Fibroblast of skin of scalp (primary cell): ENCODE data around the gene FBXO34.
A peak's percentile ranks its signal among the peaks of the same experiment; 100 is the strongest.
"Not testable (repeated sequence)": the region's sequence is repeated elsewhere in the genome, so short reads cannot be mapped to it uniquely, and the experiment has no call there.

Experiments used
- DNase-seq: peaks from one replicate; pipeline ENCODE4 v3.0.0-alpha.2; 2013

Gene FBXO34

GRCh38 chr14:55348766-55349453 lies 77.7 kb downstream of the FBXO34 start:
- DNase-seq, result no peak

DNA sequence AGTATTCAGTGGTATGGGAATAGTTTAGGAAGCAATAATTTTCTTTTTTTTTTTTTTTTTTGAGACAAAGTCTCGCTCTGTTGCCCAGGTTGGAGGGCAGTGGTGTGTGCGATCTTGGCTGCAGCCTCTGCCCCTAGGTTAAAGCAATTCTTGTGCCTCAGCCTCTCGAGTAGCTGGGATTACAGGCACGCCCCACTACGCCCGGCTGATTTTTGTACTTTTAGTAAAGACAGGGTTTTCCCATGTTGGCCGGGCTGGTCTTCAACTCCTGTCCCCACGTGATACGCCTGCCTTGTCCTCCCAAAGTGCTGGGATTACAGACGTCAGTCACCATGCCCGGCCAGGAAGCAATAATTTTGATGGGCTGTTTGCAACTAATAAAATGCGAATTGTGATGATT lies 78.3 kb downstream of the FBXO34 start:
- DNase-seq, result no peak

- no peak for DNase-seq
These were observed 79.2 kb downstream of the FBXO34 start for GRCh38 chr14:55350461-55350860.

GRCh38 chr14:55351111-55351510 lies 79.9 kb downstream of the FBXO34 start:
- no peak for DNase-seq

DNA sequence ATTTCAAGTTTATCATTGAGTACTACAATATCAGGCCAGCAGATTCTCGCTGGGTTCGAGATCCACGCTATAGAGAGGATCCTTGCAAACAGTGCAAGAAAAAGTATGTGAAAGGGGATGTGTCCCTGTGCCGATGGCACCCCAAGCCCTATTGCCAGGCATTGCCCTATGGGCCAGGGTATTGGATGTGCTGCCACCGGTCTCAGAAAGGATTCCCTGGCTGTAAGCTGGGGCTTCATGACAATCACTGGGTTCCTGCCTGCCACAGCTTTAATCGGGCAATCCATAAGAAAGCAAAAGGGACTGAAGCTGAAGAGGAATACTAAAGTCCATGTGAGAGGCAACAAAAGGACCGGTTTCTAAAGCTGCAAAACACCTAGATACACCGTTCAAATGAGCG lies 81.0 kb downstream of the FBXO34 start:
- no peak for DNase-seq

- DNase-seq, result no peak
These were observed 82.7 kb downstream of the FBXO34 start for GRCh38 chr14:55353686-55354467.

GRCh38 chr14:55354500-55354899 lies 83.3 kb downstream of the FBXO34 start:
- peak; percentile 43 for DNase-seq

- DNase-seq, result no peak
These were observed 84.7 kb downstream of the FBXO34 start for GRCh38 chr14:55355922-55356321.

DNA sequence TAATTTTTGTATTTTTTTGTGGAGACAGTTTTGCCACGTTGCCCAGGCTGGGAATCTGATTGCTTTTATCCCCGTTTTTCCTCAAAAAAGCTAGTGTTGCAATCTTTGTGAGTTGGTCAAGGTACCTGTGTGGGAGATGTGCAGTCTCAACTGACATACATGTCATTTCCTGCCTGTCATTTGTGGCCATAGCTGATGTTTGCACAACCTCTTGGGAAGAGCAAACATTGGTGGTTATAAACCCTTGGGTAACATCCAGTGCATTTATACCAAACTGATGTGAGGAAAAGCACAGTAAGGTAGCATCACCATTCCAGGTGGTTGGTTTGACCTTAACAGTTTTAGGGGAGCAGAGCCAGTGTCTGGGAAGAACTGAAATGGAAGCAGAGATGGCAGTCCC lies 85.7 kb downstream of the FBXO34 start:
- DNase-seq, result no peak

- DNase-seq, result no peak
These were observed 88.1 kb downstream of the FBXO34 start for GRCh38 chr14:55359307-55359706.

DNA sequence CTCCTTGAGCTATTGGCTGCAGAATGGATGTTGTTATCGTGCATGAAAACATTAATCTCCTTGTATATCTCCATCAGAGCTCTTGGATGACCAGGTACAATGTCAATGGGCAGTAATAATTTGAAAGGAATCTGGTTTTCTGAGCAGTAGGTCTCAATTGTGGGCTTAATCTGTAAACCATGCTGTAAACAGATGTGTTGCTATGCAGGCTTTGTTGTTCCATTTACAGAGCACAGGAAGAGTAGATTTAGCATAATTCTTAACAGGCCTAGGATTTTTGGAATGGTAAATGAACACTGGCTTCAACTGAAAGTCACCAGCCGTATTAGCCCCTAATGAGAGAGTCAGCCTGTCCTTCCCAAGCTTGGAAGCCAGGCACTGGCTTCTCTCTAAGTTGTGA lies 90.0 kb downstream of the FBXO34 start:
- DNase-seq, result no peak

DNA sequence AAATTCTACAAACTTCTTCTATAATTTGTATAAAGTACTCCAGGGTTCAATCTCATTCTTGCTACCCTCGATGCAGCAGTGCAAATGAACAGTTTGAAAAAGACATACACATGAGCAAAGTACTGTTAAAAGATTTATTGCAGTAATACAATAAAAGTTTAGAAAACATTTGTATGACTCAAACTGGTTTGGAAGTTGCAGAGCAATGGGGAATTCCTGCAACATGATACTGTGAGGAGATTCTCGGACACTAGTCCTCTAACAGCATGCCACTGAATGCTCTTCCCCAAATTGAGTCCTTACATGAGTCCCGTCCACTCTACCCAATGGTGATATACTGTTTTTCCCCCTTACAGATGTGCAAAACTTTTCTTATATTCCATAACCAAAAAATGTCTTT lies 95.0 kb downstream of the FBXO34 start:
- peak; percentile 27 for DNase-seq

DNA sequence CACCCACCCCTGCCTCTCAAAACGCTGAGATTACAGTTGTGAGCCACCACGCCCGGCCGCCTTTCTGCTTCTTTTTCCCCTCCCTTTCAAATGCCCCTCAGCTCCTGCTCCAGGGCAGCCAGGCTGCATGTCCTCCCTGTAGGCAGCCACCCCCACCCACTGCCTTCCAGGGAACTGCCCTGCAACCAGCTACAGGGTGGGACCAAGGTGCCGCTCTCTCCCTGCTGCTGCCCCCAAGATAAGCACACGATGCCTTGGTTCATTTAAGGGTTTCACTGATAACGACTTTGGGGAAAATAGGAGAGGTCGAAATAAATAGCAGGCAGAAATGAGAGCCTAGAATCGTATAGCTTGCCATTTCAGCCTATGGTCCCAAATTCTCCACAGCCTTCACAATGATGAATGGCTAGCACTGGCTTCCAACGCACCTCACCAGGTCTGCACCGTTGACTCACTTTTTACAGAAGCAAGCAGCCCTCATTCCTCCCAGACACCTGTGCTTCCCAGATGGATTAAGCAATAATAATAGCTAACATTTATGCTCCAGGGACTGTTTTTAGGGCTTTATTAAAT lies 99.7 kb downstream of the FBXO34 start:
- no peak for DNase-seq

GRCh38 chr14:55372423-55372822 lies 101.2 kb downstream of the FBXO34 start:
- no peak for DNase-seq

GRCh38 chr14:55372825-55373224 lies 101.6 kb downstream of the FBXO34 start:
- DNase-seq, result no peak

DNA sequence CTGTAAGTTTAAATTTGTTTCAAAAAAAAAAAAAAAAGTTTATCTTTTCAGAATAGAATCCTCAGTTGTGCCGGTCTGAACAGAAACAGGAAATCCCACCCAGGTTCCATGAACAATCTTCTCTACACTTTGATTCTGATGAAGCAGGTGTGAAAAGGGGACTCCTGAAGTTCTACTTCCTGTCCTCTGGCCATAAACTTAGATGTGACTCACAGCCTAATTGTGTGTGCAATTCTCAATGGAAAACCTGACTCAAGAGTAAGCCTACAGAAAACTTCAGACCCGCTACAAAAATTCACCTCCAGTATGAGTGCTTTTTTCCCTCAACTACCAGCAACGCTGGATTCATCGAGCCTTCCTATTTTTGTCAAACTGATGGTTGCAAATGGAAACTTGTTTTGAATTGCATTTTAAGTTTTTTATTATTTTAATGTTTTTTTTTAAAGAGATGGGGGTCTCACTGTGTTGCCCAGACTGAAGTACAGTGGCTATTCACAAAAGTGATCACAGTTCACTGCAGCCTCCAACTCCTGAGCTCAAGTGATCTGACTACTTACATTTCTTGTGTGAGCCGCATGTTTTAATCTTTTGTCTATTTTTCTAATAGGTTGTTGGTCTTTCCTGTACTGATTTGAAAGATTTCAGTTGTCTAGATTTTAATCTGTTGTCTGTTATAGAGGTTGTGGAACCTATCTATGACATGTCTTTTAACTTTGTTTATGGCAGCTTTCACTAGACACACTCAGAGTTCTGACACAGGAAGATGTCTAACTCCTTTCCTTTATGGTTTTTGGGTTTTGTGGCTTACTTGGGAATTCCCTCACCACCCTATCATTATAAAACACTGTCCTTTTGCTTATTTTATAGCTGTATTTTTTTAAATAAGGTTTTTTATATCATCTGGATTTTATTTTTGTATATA lies 102.8 kb downstream of the FBXO34 start:
- DNase-seq, result peak; percentile 8

- no peak for DNase-seq
These were observed 103.5 kb downstream of the FBXO34 start for GRCh38 chr14:55374771-55375170.

GRCh38 chr14:55377236-55377635 lies 106.0 kb downstream of the FBXO34 start:
- no peak for DNase-seq

DNA sequence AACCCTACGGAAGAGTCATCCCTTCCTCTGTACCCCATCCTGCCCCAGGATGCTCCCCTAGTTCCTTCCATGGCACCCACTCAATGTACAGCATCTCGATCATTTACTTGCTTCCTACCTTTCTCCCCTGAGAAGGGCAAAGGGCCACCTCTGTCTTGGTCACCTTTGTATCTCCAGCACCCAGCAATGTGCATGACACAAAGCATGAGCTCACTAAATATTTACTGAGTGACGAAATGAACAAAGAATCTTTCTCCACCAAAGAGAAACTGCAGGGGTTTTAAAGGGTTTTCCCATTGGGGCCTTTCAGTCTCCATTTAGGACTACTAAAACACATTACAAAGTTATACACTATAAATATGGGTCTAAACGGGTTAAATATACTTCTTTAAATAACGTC lies 109.8 kb downstream of the FBXO34 start:
- DNase-seq, result peak; percentile 4

DNA sequence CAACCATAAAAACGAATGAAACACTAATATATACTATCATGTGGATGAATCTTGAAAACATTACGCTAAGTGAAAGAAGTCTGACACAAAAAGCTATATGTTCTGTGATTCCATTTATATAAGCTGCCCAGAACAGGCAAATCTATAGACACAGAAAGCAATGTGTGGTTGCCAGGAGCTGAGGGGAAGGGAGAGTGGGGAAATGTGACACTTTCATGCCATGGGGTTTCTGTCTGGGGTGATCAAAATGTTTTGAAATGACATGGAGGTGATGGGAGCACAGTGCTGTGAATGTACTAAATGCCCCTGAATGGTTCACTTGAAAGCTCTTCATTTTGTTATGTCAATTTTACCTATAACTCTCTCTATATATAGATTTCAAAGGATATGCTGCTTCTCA lies 110.3 kb downstream of the FBXO34 start:
- no peak for DNase-seq

- DNase-seq, result no peak
These were observed 111.3 kb downstream of the FBXO34 start for GRCh38 chr14:55382483-55382882.

- DNase-seq, result not testable (repeated sequence)
These were observed 111.8 kb downstream of the FBXO34 start for GRCh38 chr14:55383056-55383466.
